Muscle of back (tissue), 11 donors: ENCODE data around the gene EMD. TPM values are rescaled to one million over a fixed set of nuclear protein-coding genes. Genes with fewer than 3 reads are reported as not detected.

ENCODE experiments used
- DNase-seq, 3 donors: peaks; one replicate each; pipeline versions ENCODE4 v3.0.0 to v3.0.0-alpha.2; 2013
- polyA plus RNA-seq, 10 donors: library from polyadenylated mRNA; unstranded; fragments of 120-200 nt; gene quantifications; one replicate each; pipeline ENCODE4 v1.2.1, GENCODE V29; 2013; ENCODE audit not compliant: insufficient read length in 10 of 10

EMD gene
- polyA plus RNA-seq, 10 donors: 39.6 to 54.1 (median 46.9) TPM

GRCh38 chrX:154354013-154354412 is 25.1 kb upstream of the EMD start:
- DNase-seq: no peak

- no peak for DNase-seq
These were observed 24.6 kb upstream of the EMD start for GRCh38 chrX:154354516-154354915.

- DNase-seq: no peak
These were observed 23.9 kb upstream of the EMD start for GRCh38 chrX:154355094-154355775.

- no peak for DNase-seq
These were observed 23.3 kb upstream of the EMD start for GRCh38 chrX:154355776-154356140.

GRCh38 chrX:154356596-154356995 is 22.5 kb upstream of the EMD start:
- no peak for DNase-seq

GRCh38 chrX:154357205-154357604 is 21.9 kb upstream of the EMD start:
- DNase-seq: no peak

- no peak for DNase-seq
These were observed 21.1 kb upstream of the EMD start for GRCh38 chrX:154358011-154358410.

- no peak for DNase-seq
These were observed 20.3 kb upstream of the EMD start for GRCh38 chrX:154358829-154359228.

GRCh38 chrX:154359362-154360154 is 19.5 kb upstream of the EMD start:
- DNase-seq: no peak

GRCh38 chrX:154360155-154360713 is 18.9 kb upstream of the EMD start:
- no peak for DNase-seq

- DNase-seq: no peak
These were observed 16.9 kb upstream of the EMD start for GRCh38 chrX:154362085-154362742.

- DNase-seq: no peak
These were observed 15.2 kb upstream of the EMD start for GRCh38 chrX:154363706-154364439.

GRCh38 chrX:154365052-154365600 is 14.0 kb upstream of the EMD start:
- DNase-seq: no peak

- DNase-seq: no peak
These were observed 13.0 kb upstream of the EMD start for GRCh38 chrX:154365997-154366665.

- DNase-seq: peak in 1 of 3 donors; percentile 38
These were observed 12.4 kb upstream of the EMD start for GRCh38 chrX:154366666-154367055.

- no peak for DNase-seq
These were observed 11.4 kb upstream of the EMD start for GRCh38 chrX:154367474-154368308.

GRCh38 chrX:154368630-154369448 is 10.3 kb upstream of the EMD start:
- peak; percentile 59 to 83 (median 77) for DNase-seq

- DNase-seq: peak; percentile 88 to 95 (median 94)
These were observed 9.4 kb upstream of the EMD start for GRCh38 chrX:154369449-154370299.
